ENCODE measurements around the gene GRID1. TPM values are rescaled to one million over a fixed set of nuclear protein-coding genes. Genes with fewer than 3 reads are reported as not detected.

Gene GRID1
- total and polyA plus RNA-seq, 2 experiments from 2014 or later = not detected

GRCh38 chr10:86162036-86162435 lies 204.6 kb downstream of the GRID1 start:
- H3K9me3 ChIP-seq (ENCODE audit: low read depth) = no peaks in the 10 kb centered on the region
- H3K9ac ChIP-seq = no peak overlapping the region
- H3F3A ChIP-seq (ENCODE audit: insufficient read depth) = no peaks in the 10 kb centered on the region
- H2AFZ ChIP-seq = no peak overlapping the region
- no peak overlapping the region for H3K27ac ChIP-seq
- in situ Hi-C loops (cut with MboI) = no loop called here
- TF ChIP-seq EZH2phosphoT487 (IDR thresholded peaks at IDR 0.05; ENCODE audit: insufficient read depth, low read depth) (no peak), EZH2 (IDR thresholded peaks at IDR 0.05; ENCODE audit: insufficient read depth, poor library complexity, severe bottlenecking) (no peak)
- no peak for DNase-seq
- no peaks in the 10 kb centered on the region for H3K4me1 ChIP-seq (ENCODE audit: insufficient read depth)
- H3K4me3 ChIP-seq = no peak overlapping the region
- no peaks in the 10 kb centered on the region for H3K36me3 ChIP-seq (ENCODE audit: low read depth)
- H4K20me1 ChIP-seq (ENCODE audit: insufficient read depth) = no peaks in the 10 kb centered on the region
- H3K9me2 ChIP-seq (ENCODE audit: insufficient read depth) = no peaks in the 10 kb centered on the region
- 10 to 22% methylated on average over 2 of the region's 2 CpGs for WGBS, 2 experiments (ENCODE audit: low coverage in 1 of 2, low lambda C conversion rate in 2 of 2, missing lambda C conversion rate in 2 of 2)
- H3K4me2 ChIP-seq (ENCODE audit: unreplicated experiment) = no peak overlapping the region
- H3K27me3 ChIP-seq (replicated peaks; ENCODE audit: insufficient read depth) = no peaks in the 10 kb centered on the region
- H3K79me2 ChIP-seq (ENCODE audit: insufficient read depth) = no peaks in the 10 kb centered on the region

GRCh38 chr10:86160890-86161585 lies 205.6 kb downstream of the GRID1 start:
- 36 to 45% methylated on average over 8 of the region's 8 CpGs for WGBS, 2 experiments (ENCODE audit: low coverage in 1 of 2, low lambda C conversion rate in 2 of 2, missing lambda C conversion rate in 2 of 2)

GRCh38 chr10:86159797-86160196 lies 206.8 kb downstream of the GRID1 start:
- in situ Hi-C loops (cut with MboI) = no loop called here
- DNase-seq = no peak
- no peak overlapping the region for H3K4me3 ChIP-seq

More at GRCh38 chr10:86160890-86161585, 205.6 kb downstream of the GRID1 start:
- Histone ChIP-seq H4K20me1 (ENCODE audit: insufficient read depth) (no peaks in the 10 kb centered on the region), H3K4me1 (ENCODE audit: insufficient read depth) (no peaks in the 10 kb centered on the region), H3K9ac (no peak overlapping the region), H3K27me3 (replicated peaks; ENCODE audit: insufficient read depth) (no peaks in the 10 kb centered on the region), H3K9me2 (ENCODE audit: insufficient read depth) (no peaks in the 10 kb centered on the region), H3K9me3 (ENCODE audit: low read depth) (no peaks in the 10 kb centered on the region), H2AFZ (no peak overlapping the region), H3F3A (ENCODE audit: insufficient read depth) (no peaks in the 10 kb centered on the region), H3K79me2 (ENCODE audit: insufficient read depth) (no peaks in the 10 kb centered on the region), H3K4me2 (ENCODE audit: unreplicated experiment) (no peak overlapping the region), H3K27ac (no peak overlapping the region), H3K4me3 (no peak overlapping the region), H3K36me3 (ENCODE audit: low read depth) (no peaks in the 10 kb centered on the region)
- no peak for DNase-seq
- in situ Hi-C loops (cut with MboI) = no loop called here
- TF ChIP-seq EZH2phosphoT487 (IDR thresholded peaks at IDR 0.05; ENCODE audit: insufficient read depth, low read depth) (no peak), EZH2 (IDR thresholded peaks at IDR 0.05; ENCODE audit: insufficient read depth, poor library complexity, severe bottlenecking) (no peak)

GRCh38 chr10:86155054-86155921 lies 211.3 kb downstream of the GRID1 start:
- Histone ChIP-seq H2AFZ (no peak overlapping the region), H4K20me1 (ENCODE audit: insufficient read depth) (no peaks in the 10 kb centered on the region), H3K36me3 (ENCODE audit: low read depth) (no peaks in the 10 kb centered on the region), H3K27me3 (replicated peaks; ENCODE audit: insufficient read depth) (no peaks in the 10 kb centered on the region), H3K9ac (no peak overlapping the region), H3K4me3 (no peak overlapping the region), H3K4me1 (ENCODE audit: insufficient read depth) (no peaks in the 10 kb centered on the region), H3K27ac (no peak overlapping the region), H3K9me3 (ENCODE audit: low read depth) (no peaks in the 10 kb centered on the region), H3K79me2 (ENCODE audit: insufficient read depth) (no peaks in the 10 kb centered on the region), H3K4me2 (ENCODE audit: unreplicated experiment) (no peak overlapping the region), H3K9me2 (ENCODE audit: insufficient read depth) (no peaks in the 10 kb centered on the region), H3F3A (ENCODE audit: insufficient read depth) (no peaks in the 10 kb centered on the region)
- in situ Hi-C loops (cut with MboI) = no loop called here
- TF ChIP-seq EZH2phosphoT487 (IDR thresholded peaks at IDR 0.05; ENCODE audit: insufficient read depth, low read depth) (no peak), EZH2 (IDR thresholded peaks at IDR 0.05; ENCODE audit: insufficient read depth, poor library complexity, severe bottlenecking) (no peak)
- whole genome bisulfite sequencing, 2 experiments (ENCODE audit: low coverage in 1 of 2, low lambda C conversion rate in 2 of 2, missing lambda C conversion rate in 2 of 2) = 7 to 11% methylated on average over 7 of the region's 7 CpGs
- DNase-seq = no peak

More at GRCh38 chr10:86159797-86160196, 206.8 kb downstream of the GRID1 start:
- H3K9ac ChIP-seq = no peak overlapping the region
- no peak for TF ChIP-seq EZH2phosphoT487 (IDR thresholded peaks at IDR 0.05; ENCODE audit: insufficient read depth, low read depth)
- no peak for TF ChIP-seq EZH2 (IDR thresholded peaks at IDR 0.05; ENCODE audit: insufficient read depth, poor library complexity, severe bottlenecking)
- no peaks in the 10 kb centered on the region for H4K20me1 ChIP-seq (ENCODE audit: insufficient read depth)
- H2AFZ ChIP-seq = no peak overlapping the region
- H3K9me2 ChIP-seq (ENCODE audit: insufficient read depth) = no peaks in the 10 kb centered on the region
- H3K79me2 ChIP-seq (ENCODE audit: insufficient read depth) = no peaks in the 10 kb centered on the region
- no peak overlapping the region for H3K27ac ChIP-seq
- no peaks in the 10 kb centered on the region for H3K36me3 ChIP-seq (ENCODE audit: low read depth)
- H3K4me2 ChIP-seq (ENCODE audit: unreplicated experiment) = no peak overlapping the region
- H3K9me3 ChIP-seq (ENCODE audit: low read depth) = no peaks in the 10 kb centered on the region
- no peaks in the 10 kb centered on the region for H3K4me1 ChIP-seq (ENCODE audit: insufficient read depth)
- H3F3A ChIP-seq (ENCODE audit: insufficient read depth) = no peaks in the 10 kb centered on the region
- whole genome bisulfite sequencing, 2 experiments (ENCODE audit: low coverage in 1 of 2, low lambda C conversion rate in 2 of 2, missing lambda C conversion rate in 2 of 2) = 26 to 32% methylated on average over 3 of the region's 3 CpGs
- no peaks in the 10 kb centered on the region for H3K27me3 ChIP-seq (replicated peaks; ENCODE audit: insufficient read depth)
